NCI-H460 (cell line): ENCODE results near the gene RTRAF. TPM values are rescaled to one million over a fixed set of nuclear protein-coding genes. Genes with fewer than 3 reads are reported as not detected.

Experiments
- DNase-seq: peaks from one replicate; pipeline ENCODE4 v3.0.0-alpha.2; 2016; ENCODE audit warnings: low read depth; ENCODE audit errors: extremely low read depth
- total RNA-seq: library from RNA; depleted of rRNA; stranded (reverse); fragments of >200 nt; shearing (Covaris generic); gene quantifications from 2 replicates; pipeline ENCODE4 v1.2.3, GENCODE V29; 2014

RTRAF gene
- total RNA-seq, 1 experiment from 2014 or later, result 371 TPM

DNA sequence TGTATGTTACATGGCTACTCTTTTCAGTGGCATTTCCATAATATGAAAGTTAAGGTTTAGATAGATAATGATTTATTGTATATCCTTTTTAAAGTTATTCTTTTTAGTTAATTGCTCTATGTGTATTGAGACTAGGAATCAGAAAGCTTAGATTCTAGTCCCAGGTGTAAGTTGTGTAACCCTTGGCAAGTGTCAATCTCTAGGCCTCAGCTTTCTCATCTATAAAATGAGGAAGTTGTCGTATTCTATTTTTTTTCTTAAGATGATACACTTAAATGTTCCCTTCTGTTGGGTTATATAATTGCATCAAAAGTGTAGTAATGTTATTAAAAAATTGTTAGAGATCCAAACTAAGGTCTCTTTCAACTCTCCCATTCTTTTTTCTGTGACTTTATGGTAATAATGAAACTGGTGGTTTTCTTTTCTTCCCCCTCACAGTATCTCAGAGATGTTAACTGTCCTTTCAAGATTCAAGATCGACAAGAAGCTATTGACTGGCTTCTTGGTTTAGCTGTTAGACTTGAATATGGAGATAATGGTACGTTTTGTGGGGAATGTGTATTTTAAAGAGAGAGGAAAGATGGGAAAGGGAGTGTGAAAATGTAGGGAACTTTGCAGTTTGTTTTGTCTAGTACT lies 4.1 kb downstream of the RTRAF start:
- DNase-seq, result no peak

DNA sequence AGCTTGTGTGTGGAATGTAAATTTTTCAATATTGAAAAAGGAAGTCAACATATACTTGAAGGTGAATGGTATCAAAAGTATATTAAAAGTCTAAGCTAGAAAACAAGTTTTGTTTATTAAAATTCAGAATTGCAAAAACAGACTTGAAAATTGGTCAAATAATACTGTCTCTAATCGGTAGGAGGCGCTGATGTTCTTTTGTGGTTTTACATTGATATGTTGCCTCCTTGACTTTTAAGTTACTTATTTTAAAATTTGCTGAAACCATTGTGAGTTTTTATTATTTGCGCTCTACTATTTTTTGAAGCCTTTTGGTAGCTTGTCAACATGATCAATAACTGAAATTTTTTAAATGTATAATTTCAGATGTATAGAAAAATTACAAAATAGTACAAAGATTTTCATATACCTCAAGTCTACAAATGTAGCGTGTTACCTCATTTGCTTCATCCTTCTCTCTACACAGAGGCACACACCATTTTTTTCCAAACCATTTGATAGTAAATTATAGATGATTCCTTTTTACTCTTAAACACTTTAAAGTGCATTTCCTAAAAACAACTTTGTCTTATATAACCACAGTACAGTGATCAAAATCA lies 6.9 kb downstream of the RTRAF start:
- DNase-seq, result peak; percentile 44

DNA sequence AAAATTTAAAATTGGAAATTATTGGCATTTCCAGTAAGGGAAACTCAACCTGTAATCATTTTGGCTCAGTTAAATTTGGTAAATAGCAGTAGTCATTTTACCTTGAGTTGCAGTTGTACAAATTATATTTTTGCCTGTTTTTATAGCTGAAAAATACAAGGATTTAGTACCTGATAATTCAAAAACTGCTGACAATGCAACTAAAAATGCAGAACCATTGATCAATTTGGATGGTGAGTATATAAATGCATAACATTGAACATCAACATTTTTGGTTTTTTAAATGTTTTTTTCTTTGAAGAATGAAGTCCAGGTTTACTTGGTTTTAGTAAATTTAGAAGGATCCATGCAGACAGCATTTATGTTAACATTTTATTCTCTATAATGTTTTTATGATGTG lies 9.0 kb downstream of the RTRAF start:
- DNase-seq, result no peak

DNA sequence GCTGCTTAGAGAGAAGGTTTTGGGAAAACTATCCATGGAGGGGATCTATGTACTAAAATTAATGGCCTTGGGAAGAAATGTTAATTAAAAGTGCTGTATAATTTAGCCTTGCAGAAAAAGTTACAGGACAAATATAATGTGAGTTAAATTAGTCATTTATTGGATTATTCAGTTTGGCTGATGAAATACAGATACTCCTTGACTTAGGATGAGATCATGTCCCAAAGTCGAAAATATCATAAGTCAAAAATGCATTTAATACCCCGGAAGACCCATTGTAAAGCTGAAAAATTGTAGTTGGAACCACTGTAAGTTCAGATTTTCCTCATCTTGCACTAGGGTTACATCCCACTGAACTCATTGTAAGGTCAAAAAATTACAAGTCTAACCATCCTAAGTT lies 9.7 kb downstream of the RTRAF start:
- DNase-seq, result no peak

DNA sequence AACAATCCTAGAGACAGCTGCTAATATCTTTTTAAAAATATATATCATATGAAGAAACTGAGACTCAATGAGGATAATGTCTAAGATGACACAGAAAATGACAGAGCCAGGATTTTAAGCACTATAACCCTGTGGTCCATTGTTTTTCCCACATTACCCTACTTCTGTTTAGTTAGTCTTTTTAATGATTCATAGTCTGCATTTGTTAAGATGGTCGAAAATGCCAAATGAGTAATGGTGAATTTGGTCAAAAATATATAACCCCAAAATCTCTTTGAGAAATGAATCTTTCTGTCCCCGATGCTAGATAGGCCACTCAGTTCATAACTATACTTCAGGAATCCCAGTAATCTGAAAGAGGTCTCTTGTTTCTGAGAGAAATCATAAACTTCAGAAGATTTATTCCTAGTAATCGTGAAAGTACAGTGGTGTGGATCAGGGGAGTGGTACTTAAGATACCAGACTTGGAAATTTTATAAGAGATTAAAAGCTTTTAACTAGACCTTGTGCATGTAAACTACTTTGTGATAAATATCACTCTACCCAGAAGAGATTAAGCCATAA lies 10.8 kb downstream of the RTRAF start:
- no peak for DNase-seq

DNA sequence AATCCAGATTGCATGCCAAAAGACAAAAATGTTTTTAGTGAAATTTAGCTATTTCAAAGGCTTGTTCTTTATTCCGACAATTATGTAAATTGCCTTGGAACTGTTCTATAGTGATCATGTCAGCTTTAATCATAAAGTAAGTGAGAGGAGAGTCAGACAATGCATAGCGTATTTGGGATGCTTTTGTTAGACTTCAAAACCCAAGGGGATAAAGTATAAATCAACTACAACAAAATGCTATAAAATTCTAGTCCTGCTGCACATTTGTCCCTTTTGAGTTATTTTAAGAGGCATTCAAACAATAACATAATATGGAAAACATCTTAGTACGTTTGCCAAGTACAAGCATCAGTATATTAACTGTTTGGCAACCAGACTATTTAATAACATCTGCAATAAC lies 11.3 kb downstream of the RTRAF start:
- no peak for DNase-seq

DNA sequence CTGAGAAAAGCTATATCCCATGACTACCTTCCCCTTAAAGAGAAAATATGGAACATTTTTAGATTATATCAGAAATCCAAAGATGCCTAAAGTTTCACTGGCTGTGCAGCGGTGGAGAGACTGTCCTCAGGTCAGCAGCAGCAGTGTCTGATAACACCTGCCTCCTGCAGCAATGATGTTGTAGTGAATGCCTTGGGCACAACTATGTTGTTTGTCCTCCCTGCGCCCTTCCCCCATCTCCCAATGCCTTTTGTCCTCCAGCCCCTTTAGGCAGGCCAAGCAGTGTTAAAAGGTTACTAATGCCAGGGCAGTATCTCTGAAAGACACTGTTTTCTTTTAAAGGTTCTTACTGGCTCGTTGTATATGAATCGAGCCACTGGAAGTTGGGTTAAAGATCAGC lies 13.2 kb downstream of the RTRAF start:
- DNase-seq, result no peak

DNA sequence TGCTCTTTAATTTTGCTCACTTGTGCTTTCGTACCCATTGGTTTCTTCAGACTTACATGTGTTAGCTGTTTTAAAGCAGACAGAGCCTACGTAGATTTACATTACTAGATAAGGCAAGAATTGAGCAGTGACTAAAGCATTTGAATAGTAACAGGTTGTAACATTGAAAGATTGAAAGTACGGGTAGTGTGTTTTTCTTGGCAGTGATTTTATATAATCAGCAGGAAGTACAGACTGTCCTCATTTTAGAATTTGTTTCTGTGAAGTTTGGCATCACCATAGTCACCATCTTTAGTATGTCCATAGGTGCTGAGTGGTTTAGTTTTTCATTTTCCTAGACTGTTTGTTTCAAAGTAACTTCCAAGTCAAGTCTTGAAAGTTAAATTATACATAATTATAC lies 14.0 kb downstream of the RTRAF start:
- DNase-seq, result no peak

DNA sequence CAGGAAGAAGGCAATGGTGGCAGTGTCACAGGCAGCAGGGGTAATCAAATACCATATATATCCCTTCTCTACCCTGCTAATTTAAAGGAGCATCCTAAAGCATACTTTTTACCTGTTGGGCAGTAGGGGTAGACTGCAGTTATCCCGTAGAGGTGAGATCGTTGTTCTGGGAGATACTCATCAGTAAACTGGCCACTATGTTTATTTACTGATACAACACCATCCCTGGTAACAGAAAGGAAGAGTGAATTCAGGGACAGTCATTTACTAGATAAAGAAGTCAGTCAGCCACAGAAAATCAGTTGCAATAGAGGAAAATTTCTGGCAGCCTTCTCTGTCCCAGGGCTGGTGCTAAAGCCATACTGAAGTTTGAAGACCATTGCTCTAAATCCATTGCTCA lies 16.3 kb downstream of the RTRAF start:
- no peak for DNase-seq

DNA sequence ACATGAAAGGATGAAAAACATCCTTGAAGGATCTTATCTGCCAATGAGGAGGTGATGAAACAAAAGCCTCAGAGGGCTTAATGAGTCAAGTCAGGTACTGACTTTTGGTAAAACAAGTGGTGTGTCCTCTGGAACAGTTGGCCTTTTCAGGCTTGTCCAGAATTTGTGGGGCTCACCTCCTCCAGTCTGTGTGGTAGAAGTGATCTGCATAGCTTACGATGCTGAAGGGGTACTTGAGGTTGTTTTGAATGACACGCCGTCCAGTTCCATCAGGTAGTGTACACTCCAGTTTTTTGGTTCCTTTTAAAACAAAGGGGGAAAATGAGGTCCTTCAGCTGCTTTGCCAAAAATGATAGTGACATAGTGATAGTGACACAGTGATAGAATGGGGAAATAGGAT lies 17.0 kb downstream of the RTRAF start:
- DNase-seq, result no peak

DNA sequence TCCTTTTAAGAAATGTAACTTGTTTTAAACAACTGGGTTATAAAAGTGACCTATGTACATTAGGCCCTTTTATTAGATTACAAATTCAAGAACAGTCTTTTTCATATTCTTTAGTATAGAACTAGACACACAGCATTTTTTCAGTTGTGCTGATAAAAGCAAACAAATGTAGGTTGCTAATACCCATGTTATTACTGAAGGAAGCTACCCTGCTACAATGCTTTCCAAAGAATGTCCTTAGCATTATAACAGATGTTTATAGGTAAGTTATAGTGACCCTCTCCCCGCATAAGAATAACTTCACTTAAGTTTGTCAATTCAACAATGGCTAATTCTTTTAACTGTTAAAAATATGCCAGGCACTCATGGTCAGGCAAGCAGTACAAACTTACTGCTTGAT lies 17.9 kb downstream of the RTRAF start:
- DNase-seq, result no peak

DNA sequence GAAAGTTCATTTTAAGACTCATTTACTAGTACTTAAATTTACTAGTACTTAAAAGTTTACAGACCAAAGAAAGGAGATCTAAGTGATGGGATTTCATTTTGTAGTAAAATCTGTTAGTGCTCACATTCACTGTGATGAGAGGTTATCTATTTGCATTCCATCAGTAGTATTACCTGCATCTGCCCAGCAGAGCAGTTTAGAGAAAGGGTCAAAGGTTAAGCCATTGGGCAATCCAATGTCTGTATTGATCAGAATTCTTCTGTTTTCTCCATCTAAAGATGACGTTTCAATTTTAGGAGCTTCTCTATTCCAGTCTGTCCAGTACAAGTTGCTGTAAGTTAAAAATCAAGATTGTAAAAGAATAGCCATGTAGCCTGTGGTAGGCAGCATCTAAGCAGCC lies 18.3 kb downstream of the RTRAF start:
- DNase-seq, result no peak

DNA sequence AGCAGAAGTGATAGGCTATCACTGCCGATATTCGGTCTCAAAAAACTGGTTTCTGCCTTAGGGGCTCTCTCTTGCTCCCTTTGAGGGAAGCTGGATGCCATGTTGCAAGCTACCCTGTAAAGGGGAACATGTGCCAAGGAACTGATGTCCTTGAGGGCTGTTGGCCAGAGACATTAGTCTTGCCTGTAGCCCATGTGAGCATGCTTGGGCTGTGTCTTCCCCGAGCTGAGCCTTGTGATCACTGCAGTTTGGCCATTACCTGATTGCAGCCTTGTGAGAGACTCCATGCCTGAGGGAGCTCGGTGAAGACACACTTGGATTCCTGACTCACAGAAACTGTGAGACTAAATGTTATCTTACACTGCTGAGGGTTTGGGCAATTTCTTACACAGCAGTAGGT lies 18.8 kb downstream of the RTRAF start:
- no peak for DNase-seq

DNA sequence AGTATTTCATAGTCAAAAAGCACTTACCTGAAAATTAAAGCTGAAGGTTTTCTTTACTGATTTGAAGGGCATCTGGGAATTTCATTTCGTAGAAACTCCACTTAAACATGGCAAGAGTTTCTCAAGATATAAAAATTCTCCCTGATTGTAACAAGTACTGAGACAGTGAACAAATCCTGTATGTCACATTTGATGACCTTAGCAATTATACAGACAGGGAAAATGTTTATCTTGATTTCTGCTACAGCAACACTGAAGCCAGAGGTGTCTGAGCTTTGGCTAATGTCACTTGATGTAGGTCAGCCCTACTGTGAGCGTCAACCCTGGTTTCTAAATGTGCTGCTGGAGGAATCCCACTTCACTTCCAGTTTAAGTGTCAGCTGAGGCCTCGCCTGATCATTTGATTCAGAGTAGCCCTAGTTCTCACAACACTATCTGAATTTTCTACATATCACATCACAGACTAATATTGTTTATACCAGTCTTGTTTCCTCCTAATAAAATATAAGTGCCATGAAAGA lies 20.9 kb downstream of the RTRAF start:
- no peak for DNase-seq

DNA sequence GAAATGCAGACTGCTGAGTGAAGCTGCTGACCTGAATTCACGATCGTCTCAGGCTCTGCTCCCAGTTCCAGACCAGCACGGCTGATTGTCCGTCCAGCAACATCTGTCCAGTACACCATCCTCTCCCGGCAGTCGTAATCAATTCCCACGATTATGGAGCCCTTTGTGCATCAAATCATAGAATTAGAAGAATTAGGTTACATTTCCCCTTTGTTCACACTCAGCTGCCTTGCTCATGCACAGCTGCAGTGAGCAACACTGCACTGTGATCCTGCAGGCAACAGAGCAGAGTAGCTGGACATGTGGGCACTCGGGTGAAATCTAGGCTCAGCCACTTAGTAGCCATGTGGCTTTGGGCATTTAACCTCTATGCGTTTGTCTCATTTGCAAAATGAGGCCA lies 22.2 kb downstream of the RTRAF start:
- no peak for DNase-seq

DNA sequence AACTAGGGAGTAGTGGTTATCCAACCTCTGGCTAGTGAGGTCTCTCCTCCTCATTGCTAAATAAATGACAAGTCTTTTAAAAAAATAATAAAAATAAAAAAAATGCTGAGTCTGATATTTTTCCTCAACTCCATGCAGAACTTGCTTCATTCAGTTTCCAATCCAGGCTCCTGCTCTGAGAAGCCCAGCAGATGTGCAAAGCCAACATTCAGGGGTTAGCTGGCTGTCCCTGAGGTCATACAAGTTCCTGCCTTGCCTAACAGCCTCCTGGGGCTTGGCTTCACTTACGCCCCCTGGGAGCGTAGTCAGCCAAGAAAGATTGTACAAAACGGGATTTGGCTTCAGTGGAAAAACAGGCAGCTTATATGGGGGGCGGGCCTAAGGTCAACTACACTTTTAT lies 23.3 kb downstream of the RTRAF start:
- no peak for DNase-seq

DNA sequence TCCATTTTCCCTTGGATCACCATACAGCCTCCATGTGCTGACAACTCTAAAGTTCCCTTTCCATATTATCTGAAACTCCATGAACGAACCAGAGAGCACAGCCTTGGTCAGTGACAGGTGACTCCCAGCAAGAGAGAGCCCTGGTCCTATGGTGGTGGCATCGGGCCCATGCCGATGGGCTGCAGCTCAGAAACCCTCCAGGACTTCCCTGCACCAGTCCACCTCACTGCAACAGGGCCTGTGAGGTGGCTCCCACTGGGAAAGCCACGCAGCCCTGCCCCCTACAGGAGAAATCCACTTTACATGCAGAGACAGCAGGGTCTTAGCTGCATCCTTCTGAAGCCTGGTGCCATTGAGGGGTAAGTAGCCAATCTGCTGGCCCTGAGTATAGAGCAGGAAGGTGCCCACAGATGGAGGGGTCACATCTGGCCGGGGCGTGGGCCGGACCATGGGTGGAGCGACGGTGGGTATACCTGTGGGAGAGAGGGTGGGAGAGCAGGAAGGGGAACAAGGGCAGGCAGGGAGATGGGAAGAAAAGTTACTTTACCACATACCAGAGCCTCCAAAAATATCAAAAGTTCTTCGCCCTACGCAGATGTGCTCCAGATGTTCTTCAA lies 24.7 kb downstream of the RTRAF start:
- DNase-seq, result no peak

DNA sequence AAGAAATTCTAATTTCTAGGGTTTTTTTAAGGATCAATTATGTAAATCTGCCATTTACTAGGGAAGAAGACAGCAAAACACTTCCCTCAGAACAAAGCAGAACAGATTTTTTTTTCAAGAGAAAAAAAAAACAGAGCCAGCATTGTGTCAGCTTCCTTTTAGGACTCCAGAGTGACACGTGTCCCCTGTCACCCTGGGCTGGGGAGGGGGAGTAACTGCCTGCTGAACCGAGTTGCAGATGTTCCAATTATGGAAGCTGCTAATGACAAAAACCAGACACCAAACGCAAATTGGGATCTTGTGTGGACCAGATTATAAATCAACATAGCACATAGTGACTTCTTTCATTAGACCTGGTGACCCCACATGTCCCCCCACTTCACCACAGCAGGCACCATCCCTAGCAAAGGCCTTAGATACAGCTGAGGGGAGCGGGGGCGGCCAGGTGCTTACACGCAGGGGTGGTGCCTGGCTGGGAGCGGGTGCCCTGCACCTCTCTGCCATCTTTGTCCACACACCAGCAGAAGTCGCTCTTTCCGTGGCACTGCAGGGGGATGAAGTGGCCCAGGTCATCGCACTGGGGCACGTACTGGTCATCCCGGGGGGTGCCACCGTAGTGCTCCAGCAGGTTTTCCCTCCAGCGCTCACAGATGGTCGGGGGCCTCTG lies 25.4 kb downstream of the RTRAF start:
- no peak for DNase-seq

DNA sequence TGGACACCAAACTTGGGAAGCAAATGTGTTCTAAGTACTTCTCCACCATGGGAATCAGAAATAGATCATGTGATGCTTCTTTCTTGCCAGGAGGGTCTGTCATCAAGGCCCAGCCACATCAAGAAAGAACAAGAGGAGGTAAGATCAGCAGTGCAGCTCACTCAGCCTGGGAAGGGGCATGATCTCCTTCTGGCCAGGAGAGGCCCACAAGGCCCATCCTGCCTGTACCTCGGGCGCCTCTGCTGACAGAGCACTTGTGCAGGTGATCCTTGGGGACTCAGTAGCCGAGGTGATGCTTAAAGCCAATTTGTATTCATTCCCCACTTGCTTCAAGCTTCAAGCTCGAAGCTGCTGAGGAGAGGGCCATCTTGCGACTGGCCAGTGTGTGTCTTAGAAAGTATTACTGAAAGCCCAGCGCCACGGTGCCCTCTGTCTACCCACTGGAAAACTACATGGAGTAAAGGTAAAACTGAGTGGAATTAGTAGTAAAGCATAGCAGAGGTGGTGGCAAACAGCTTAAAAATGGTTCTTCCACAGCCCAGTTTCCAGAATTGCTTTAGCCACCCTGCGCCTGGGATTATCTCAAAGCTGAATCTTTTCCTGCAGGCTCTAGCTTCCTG lies 26.2 kb downstream of the RTRAF start:
- DNase-seq, result peak; percentile 34

DNA sequence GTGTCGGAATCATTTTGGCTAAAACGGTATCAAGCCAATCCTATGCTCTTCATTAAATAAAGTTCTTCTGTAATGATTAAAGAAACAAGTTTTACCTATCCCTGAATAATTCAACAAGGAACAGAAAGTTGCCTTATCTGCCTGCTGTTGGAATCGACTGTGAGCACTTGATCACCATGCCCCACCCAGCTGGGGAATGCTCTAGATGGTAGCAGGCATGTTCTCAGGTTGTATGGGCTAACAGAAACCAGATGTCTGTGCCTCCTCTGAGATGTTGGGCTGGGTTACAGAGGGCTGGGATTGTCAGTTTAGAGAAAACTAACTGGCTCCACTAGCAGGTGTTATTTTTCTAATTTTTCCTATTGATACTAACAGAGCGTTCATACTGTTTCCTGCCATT lies 28.9 kb downstream of the RTRAF start:
- no peak for DNase-seq

DNA sequence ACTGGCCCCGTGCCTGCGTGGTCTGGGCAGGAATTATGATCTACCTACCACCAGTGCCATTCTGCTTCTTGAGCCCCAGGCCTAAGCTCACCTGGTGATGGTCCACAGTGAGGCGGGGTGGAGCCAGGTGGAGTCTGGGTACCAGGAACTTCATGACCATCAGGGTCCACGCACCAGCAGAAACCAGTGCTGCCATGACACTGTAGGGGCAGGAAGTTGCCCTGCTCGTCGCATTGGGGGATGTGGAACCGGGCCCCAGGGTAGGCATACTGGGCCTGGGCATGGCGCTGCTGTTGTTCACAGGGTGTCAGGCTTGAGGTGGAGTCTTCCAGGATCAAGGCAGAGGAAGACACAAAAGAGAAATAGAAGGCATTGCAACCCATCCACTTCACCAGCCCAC lies 29.6 kb downstream of the RTRAF start:
- no peak for DNase-seq
